Right lobe of liver (tissue), 6 donors: Measurements from ENCODE around the gene ITCH. TPM values are rescaled to one million over a fixed set of nuclear protein-coding genes. Genes with fewer than 3 reads are reported as not detected.
A peak's percentile ranks its signal among the peaks of the same experiment; 100 is the strongest.

Experiments used
- ATAC-seq, 4 donors: fragments of 200-7000 bp; cut with Tn5 transposase; one replicate each; pipeline ENCODE4 v1.9.1; 2020; ENCODE audit warnings: mild to moderate bottlenecking in 4 of 4, moderate library complexity in 4 of 4
- DNase-seq, 3 donors: peaks; one replicate each; pipeline ENCODE4 v3.0.0-alpha.2; 2020
- H3K27ac ChIP-seq, 3 donors: fragments of 200-600 bp; one replicate each; pipeline ENCODE4 v1.8.0; 2022
- H3K27me3 ChIP-seq, 2 donors: fragments of 200-600 bp; one replicate each; pipeline ENCODE4 v1.8.0; 2022
- H3K36me3 ChIP-seq, 4 donors: fragments of 200-600 bp; sonication (generic) in 1 of 4; one replicate each; pipeline versions ENCODE4 v1.5.1 to v1.8.0; 2017 to 2022; ENCODE audit warnings: control low read depth in 1 of 4
- H3K4me1 ChIP-seq, 4 donors: fragments of 200-600 bp; sonication (generic) in 1 of 4; one replicate each; pipeline versions ENCODE4 v1.5.1 to v1.8.0; 2017 to 2022; ENCODE audit warnings: control low read depth in 1 of 4
- H3K4me3 ChIP-seq, 3 donors: fragments of 200-600 bp; one replicate each; pipeline ENCODE4 v1.8.0; 2022
- H3K9me3 ChIP-seq, 4 donors: fragments of 200-600 bp; sonication (generic) in 1 of 4; one replicate each; pipeline versions ENCODE4 v1.5.1 to v1.8.0; 2017 to 2022; ENCODE audit warnings: control low read depth in 1 of 4
- POLR2A ChIP-seq: fragments of 450-650 bp; IDR thresholded peaks from one replicate; pipeline ENCODE4 v1.6.1; 2017; ENCODE audit warnings: antibody characterized with exemption, mild to moderate bottlenecking
- WGBS: methylation state at CpG from one replicate; pipeline ENCODE4 v1.1.6; 2018; ENCODE audit warnings: low coverage, low lambda C conversion rate; ENCODE audit not compliant: insufficient coverage; ENCODE audit errors: missing lambda C conversion rate; 5-methylcytosine and 5-hydroxymethylcytosine counted together
- intact Hi-C, 2 donors: fragments of 100-400 bp; cut with DNase I; formaldehyde crosslinking; loops; one replicate each; pipeline versions ENCODE4 v1.11.2 to v1.14.1; 2022
- long read RNA-seq: library from polyadenylated mRNA; unstranded; transcript quantifications from one replicate; pipeline ENCODE4 v2.0.0, GENCODE V29; 2019
- total RNA-seq, 6 experiments: library from RNA; depleted of rRNA in 2 of 6; stranded (reverse); fragments of >200 nt in 2 of 6; fragmentation: NEBNext Ultra II Directional in 3 of 6; extraction: Animal tissue kit (Norgen Biotek cat#: 25700) in 3 of 6; gene quantifications; one replicate each; pipeline versions ENCODE4 v1.1.0 to v1.2.4, GENCODE V29; 2016 to 2023
- TF ChIP-seq, protein P1 (sequence below), 4 donors: fragments of 200-600 bp in 3 of 4; fragments of 450-650 bp in 1 of 4; IDR thresholded peaks; one replicate each; pipeline versions ENCODE4 v1.5.1 to v1.8.0; 2016 to 2022; ENCODE audit warnings: antibody characterized with exemption in 4 of 4, mild to moderate bottlenecking in 2 of 4
- donor health status: DM: no; HTN: yes; CAD: no.
- donor health status: DM: no; HTN: no; CAD: no.
- donor health status: DM: no; HTN: no; CAD: no.
- donor health status: DM: no; HTN: yes; CAD: no.
- donor health status: DM: no; HTN: yes; CAD: no.

ITCH gene
- 10 to 100 TPM; 32.8 to 71.4 (median 44.1) TPM for total RNA-seq
- long read RNA-seq, full-length matches to known transcripts: 1 of 3 reads
- long read RNA-seq, partial matches to known transcripts: 0 of 3 reads
- long read RNA-seq, other reads (novel, unspliced or antisense): 2 of 3 reads

GRCh38 chr20:34363062-34363464, at the start of gene ITCH:
Gene ITCH (plus strand): TSS chr20:34363273. CDS start chr20:34393812, 30,539 bp downstream.
- H3K9me3 ChIP-seq: no peaks in the 10 kb centered on the region
- DNase-seq (peak; percentile 97 to 98 (median 98)), ATAC-seq (peak; percentile 97 to 99 (median 98))
- H3K4me1 ChIP-seq: peaks cover 0 to 35% (median 15%) of the 10 kb centered on the region in 4 donors
- H3K27me3 ChIP-seq: no peaks in the 10 kb centered on the region
- 0% methylated on average over 13 of the region's 32 CpGs for WGBS
- peak within 1 kb of the TSS; percentile 91 to 96 (median 94) for H3K27ac ChIP-seq
- peak within 1 kb of the TSS; percentile 69 to 97 (median 95) for H3K4me3 ChIP-seq
- intact Hi-C loops: no loop called here
- TF ChIP-seq, protein P1, sequence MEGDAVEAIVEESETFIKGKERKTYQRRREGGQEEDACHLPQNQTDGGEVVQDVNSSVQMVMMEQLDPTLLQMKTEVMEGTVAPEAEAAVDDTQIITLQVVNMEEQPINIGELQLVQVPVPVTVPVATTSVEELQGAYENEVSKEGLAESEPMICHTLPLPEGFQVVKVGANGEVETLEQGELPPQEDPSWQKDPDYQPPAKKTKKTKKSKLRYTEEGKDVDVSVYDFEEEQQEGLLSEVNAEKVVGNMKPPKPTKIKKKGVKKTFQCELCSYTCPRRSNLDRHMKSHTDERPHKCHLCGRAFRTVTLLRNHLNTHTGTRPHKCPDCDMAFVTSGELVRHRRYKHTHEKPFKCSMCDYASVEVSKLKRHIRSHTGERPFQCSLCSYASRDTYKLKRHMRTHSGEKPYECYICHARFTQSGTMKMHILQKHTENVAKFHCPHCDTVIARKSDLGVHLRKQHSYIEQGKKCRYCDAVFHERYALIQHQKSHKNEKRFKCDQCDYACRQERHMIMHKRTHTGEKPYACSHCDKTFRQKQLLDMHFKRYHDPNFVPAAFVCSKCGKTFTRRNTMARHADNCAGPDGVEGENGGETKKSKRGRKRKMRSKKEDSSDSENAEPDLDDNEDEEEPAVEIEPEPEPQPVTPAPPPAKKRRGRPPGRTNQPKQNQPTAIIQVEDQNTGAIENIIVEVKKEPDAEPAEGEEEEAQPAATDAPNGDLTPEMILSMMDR (IDR thresholded peaks at IDR 0.05): no peak
- TF ChIP-seq POLR2A: peak; percentile 90
- no peaks in the 10 kb centered on the region for H3K36me3 ChIP-seq

DNA sequence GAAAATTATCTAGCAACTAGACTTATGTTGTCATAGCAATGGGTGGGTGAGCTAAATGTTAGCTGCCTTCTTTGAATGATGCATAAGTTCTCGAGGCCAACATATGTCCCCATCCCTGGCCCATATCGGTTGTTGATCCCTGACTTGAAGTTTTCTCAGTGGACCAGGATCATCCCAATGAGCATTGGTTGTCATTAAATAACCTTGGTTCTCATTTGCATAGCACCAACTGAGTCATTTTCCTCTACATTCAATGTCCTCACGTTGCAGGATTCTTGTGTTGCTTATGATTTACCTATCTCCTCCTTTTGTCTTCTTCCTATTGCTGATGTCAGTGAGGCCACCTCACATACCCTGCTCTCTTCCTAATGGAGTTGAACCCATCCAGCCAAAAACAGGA, 47.8 kb upstream of the ITCH start:
- intact Hi-C loops: no loop called here
- H3K4me1 ChIP-seq: peaks cover 0 to 35% (median 13%) of the 10 kb centered on the region in 4 donors

DNA sequence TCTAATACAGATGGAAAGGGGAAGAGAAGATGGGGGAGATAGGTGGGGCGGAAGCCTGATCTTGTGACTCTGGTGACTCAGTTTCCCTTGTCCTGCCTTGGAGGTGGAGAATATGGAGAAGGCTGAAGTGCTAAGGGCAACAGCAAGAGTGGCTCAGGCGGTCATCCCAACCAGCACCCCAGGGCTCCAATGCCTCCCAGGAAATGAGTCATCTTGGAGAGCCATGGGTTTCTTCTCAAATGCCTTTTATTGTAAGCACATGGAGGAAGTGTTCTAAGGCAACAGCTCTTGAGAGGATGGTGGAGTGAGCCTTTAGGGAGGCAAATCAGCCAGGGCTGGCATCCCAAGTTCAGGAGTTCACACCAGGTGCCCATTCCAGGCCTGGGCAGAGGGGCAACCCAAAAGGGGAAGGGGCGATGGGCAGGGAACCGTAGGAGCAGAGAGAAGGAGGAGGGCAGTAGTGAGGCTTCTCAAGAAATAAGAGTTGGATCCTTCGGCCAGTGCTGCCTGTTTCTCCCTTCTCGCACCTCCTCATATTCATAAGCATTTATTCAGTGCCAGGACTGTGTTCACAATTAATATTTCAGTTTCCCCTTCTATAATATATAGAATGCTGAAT, 46.8 kb upstream of the ITCH start:
- intact Hi-C loops: no loop called here
- H3K27ac ChIP-seq: no peak overlapping the region
- WGBS: 94% methylated on average over 4 of the region's 6 CpGs
- ATAC-seq: no peak
- H3K36me3 ChIP-seq: no peaks in the 10 kb centered on the region
- H3K27me3 ChIP-seq: no peaks in the 10 kb centered on the region
- H3K4me1 ChIP-seq: peaks cover 0 to 27% (median 13%) of the 10 kb centered on the region in 4 donors
- no peak overlapping the region for H3K4me3 ChIP-seq
- TF ChIP-seq, protein P1 (IDR thresholded peaks at IDR 0.05): no peak
- no peak for TF ChIP-seq POLR2A
- no peak for DNase-seq
- no peaks in the 10 kb centered on the region for H3K9me3 ChIP-seq

More for the DNA sequence above, 47.8 kb upstream of the ITCH start:
- WGBS: 58% methylated on average over 1 of the region's 3 CpGs
- TF ChIP-seq, protein P1 (IDR thresholded peaks at IDR 0.05): no peak
- no peak for TF ChIP-seq POLR2A
- DNase-seq (no peak), ATAC-seq (no peak)
- Histone ChIP-seq H3K9me3 (no peaks in the 10 kb centered on the region), H3K36me3 (no peaks in the 10 kb centered on the region), H3K4me3 (no peak overlapping the region), H3K27me3 (no peaks in the 10 kb centered on the region), H3K27ac (no peak overlapping the region)

DNA sequence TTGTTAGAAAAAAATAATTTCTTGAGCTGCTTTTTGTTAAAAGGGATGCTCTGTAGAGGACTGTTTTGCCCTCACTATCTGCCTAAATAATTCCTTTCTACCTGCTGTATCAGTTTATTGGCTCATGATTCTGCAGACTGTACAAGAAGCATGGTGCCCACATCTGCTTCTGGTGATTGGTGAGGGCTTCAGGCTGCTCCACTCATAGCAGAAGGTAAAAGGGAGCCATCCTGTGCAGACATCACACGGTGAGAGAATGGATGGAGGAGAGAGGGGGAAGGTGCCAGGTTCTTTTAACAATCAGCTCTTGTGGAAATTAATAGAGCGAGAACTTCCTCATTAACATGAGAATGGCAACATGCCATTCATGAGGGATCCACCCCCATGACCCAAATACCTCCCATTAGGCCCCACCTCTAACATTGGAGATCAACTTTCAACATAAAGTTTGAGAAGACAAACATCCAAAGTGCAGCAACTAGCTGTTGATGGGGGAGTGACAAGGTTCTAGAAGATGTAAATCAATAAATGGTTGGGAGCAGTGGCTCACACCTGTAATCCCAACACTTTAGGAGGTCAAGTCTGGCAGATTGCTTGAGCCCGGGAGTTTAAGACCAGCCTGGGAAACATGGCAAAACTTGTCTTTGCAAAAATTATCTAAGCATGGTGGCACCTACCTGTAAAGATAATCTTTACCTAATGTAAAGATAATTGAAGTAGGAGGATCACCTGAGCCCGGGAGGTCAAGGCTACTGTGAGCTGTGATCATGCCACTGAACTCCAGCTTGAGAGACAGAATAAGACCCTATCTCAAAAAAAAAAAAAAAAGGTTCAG, 44.2 kb upstream of the ITCH start:
- Histone ChIP-seq H3K4me3 (no peak overlapping the region), H3K4me1 (peaks cover 0 to 14% (median 6%) of the 10 kb centered on the region in 4 donors), H3K27me3 (no peaks in the 10 kb centered on the region), H3K36me3 (no peaks in the 10 kb centered on the region), H3K9me3 (no peaks in the 10 kb centered on the region), H3K27ac (peak overlapping the region in 1 of 3 donors; percentile 37)
- intact Hi-C loops: no loop called here
- 52% methylated on average over 4 of the region's 4 CpGs for whole genome bisulfite sequencing
- TF ChIP-seq POLR2A: no peak
- TF ChIP-seq, protein P1 (IDR thresholded peaks at IDR 0.05): no peak
- ATAC-seq: peak; percentile 44 to 68 (median 58)
- DNase-seq: no peak
